ENCODE data around the gene PSME2.

PSME2 gene

GRCh38 chr14:24179294-24179960 is 33.0 kb upstream of the PSME2 start:
- no peak for DNase-seq

- no peak for DNase-seq
These were observed 32.2 kb upstream of the PSME2 start for GRCh38 chr14:24178399-24179178.

- DNase-seq: no peak
These were observed 31.5 kb upstream of the PSME2 start for GRCh38 chr14:24177891-24178290.

GRCh38 chr14:24177041-24177825 is 30.8 kb upstream of the PSME2 start:
- DNase-seq: no peak

GRCh38 chr14:24176599-24176998 is 30.2 kb upstream of the PSME2 start:
- no peak for DNase-seq

- DNase-seq: no peak
These were observed 26.5 kb upstream of the PSME2 start for GRCh38 chr14:24172871-24173281.

GRCh38 chr14:24172261-24172860 is 26.0 kb upstream of the PSME2 start:
- DNase-seq: no peak

GRCh38 chr14:24171422-24172260 is 25.2 kb upstream of the PSME2 start, which contains the start of gene REC8:
Gene REC8, plus strand, starts transcription at chr14:24172080. Its CDS starts 473 bp downstream, at chr14:24172553.
- peak; percentile 16 to 37 for DNase-seq

- DNase-seq: no peak
These were observed 21.2 kb upstream of the PSME2 start for GRCh38 chr14:24167469-24168114.

GRCh38 chr14:24165785-24166184 is 19.4 kb upstream of the PSME2 start:
- DNase-seq: no peak

- DNase-seq: no peak
These were observed 18.1 kb upstream of the PSME2 start for GRCh38 chr14:24164518-24164991.

- DNase-seq: no peak
These were observed 15.7 kb upstream of the PSME2 start for GRCh38 chr14:24162093-24162492.

- peak; percentile 90 to 97 for DNase-seq
These were observed 14.7 kb upstream of the PSME2 start, which contains the start of gene IRF9 for GRCh38 chr14:24160850-24161804. Gene IRF9, plus strand, starts transcription at chr14:24161265. Its CDS starts 880 bp downstream, at chr14:24162145.

GRCh38 chr14:24160499-24160849 is 14.1 kb upstream of the PSME2 start:
- DNase-seq: no peak

GRCh38 chr14:24159777-24160498 is 13.5 kb upstream of the PSME2 start:
- no peak for DNase-seq

- no peak for DNase-seq
These were observed 10.9 kb upstream of the PSME2 start for GRCh38 chr14:24157331-24157730.

- no peak for DNase-seq
These were observed 10.4 kb upstream of the PSME2 start for GRCh38 chr14:24156840-24157239.

GRCh38 chr14:24155100-24155499 is 8.7 kb upstream of the PSME2 start:
- no peak for DNase-seq

GRCh38 chr14:24151404-24152080 is 5.1 kb upstream of the PSME2 start:
- DNase-seq: no peak

Measured in bone marrow (tissue), 2 donors.